Fibroblast of upper back skin (primary cell): ENCODE measurements around the gene ANK2.

ENCODE experiments used
- DNase-seq: peaks from one replicate; pipeline ENCODE4 v3.0.0-alpha.2; 2013

The ANK2 gene

GRCh38 chr4:113049421-113050370, at the start of gene ANK2:
TSS of gene ANK2 (plus strand) at chr4:113049653. CDS start at chr4:113049729, 76 bp downstream.
- no peak for DNase-seq

GRCh38 chr4:113003841-113004240, 45.6 kb upstream of the ANK2 start:
- no peak for DNase-seq

GRCh38 chr4:113004655-113005054, 44.8 kb upstream of the ANK2 start:
- DNase-seq: no peak

- DNase-seq: no peak
These were observed 42.8 kb upstream of the ANK2 start for GRCh38 chr4:113006632-113007031.

GRCh38 chr4:113007151-113007550, 42.3 kb upstream of the ANK2 start:
- no peak for DNase-seq

GRCh38 chr4:113008135-113008534, 41.3 kb upstream of the ANK2 start:
- no peak for DNase-seq

- DNase-seq: no peak
These were observed 40.7 kb upstream of the ANK2 start for GRCh38 chr4:113008716-113009115.

- no peak for DNase-seq
These were observed 40.0 kb upstream of the ANK2 start for GRCh38 chr4:113009461-113009860.

- no peak for DNase-seq
These were observed 37.2 kb upstream of the ANK2 start for GRCh38 chr4:113012122-113012725.

GRCh38 chr4:113012786-113013185, 36.7 kb upstream of the ANK2 start:
- DNase-seq: no peak

GRCh38 chr4:113013751-113014150, 35.7 kb upstream of the ANK2 start:
- DNase-seq: peak; percentile 48

- DNase-seq: no peak
These were observed 33.1 kb upstream of the ANK2 start for GRCh38 chr4:113016377-113016776.

- peak; percentile 69 for DNase-seq
These were observed 28.5 kb upstream of the ANK2 start for GRCh38 chr4:113020966-113021365.

- no peak for DNase-seq
These were observed 25.1 kb upstream of the ANK2 start for GRCh38 chr4:113024388-113024787.

GRCh38 chr4:113025416-113025815, 24.0 kb upstream of the ANK2 start:
- DNase-seq: no peak

- peak; percentile 73 for DNase-seq
These were observed 22.9 kb upstream of the ANK2 start for GRCh38 chr4:113026556-113026955.

GRCh38 chr4:113028074-113028473, 21.4 kb upstream of the ANK2 start:
- DNase-seq: no peak

- no peak for DNase-seq
These were observed 18.2 kb upstream of the ANK2 start for GRCh38 chr4:113031212-113031611.

GRCh38 chr4:113040793-113041192, 8.7 kb upstream of the ANK2 start:
- DNase-seq: no peak

- DNase-seq: no peak
These were observed 7.0 kb upstream of the ANK2 start for GRCh38 chr4:113042502-113042901.

GRCh38 chr4:113043591-113043990, 5.9 kb upstream of the ANK2 start:
- DNase-seq: no peak

- DNase-seq: no peak
These were observed 910 bp downstream of the ANK2 start for GRCh38 chr4:113050371-113050755.

- DNase-seq: no peak
These were observed 1.4 kb downstream of the ANK2 start for GRCh38 chr4:113050837-113051236.

- DNase-seq: no peak
These were observed 1.9 kb downstream of the ANK2 start for GRCh38 chr4:113051361-113051760.
